HepG2 (cell line): ENCODE data around the gene EDEM3. TPM values are rescaled to one million over a fixed set of nuclear protein-coding genes. Genes with fewer than 3 reads are reported as not detected.
"Not testable (repeated sequence)": the region's sequence is repeated elsewhere in the genome, so short reads cannot be mapped to it uniquely, and the experiment has no call there.

Source experiments
- ATAC-seq: fragments of 200-7000 bp; cut with Tn5 transposase; 3 replicates; pipeline ENCODE4 v1.9.1; 2020; ENCODE audit warnings: mild to moderate bottlenecking, moderate library complexity
- BruUV-seq: library from RNA; stranded (reverse); fragments of 400-500 nt; replicated peaks from 2 replicates; lab custom pipeline; 2021; lab: Mats Ljungman, UMichigan
- CTCF ChIA-PET: fragments of 300-600 bp; formaldehyde crosslinking; extraction: SDS; loops from one replicate; lab custom pipeline; 2021; ENCODE audit warnings: low total read pairs, inconsistent platforms, low intra/inter-chr PET ratio; lab: Yijun Ruan, JAX
- POLR2A ChIA-PET: fragments of 350-600 bp; sonication (Branson Sonifier 250); formaldehyde crosslinking; loops from one replicate; lab custom pipeline; 2020; ENCODE audit warnings: antibody characterized with exemption, inconsistent platforms; lab: Yijun Ruan, JAX
- DNase-seq: peaks from one replicate; pipeline ENCODE4 v3.0.0-alpha.2; 2015; ENCODE audit warnings: low spot score
- FAIRE-seq: peaks from 3 replicates; lab custom pipeline; 2011; peaks lifted over from hg19 to GRCh38; lab: Jason Lieb, UNC
- H2AFZ ChIP-seq: one replicate; pipeline ENCODE4 v1.6.1; 2011; ENCODE audit warnings: low read length, inconsistent platforms
- H3K27ac ChIP-seq: fragments of 300-600 bp; 3 replicates; pipeline ENCODE4 v1.8.0; 2011; ENCODE audit warnings: mixed run types, mild to moderate bottlenecking, mixed read lengths, low read length, inconsistent platforms; ENCODE audit not compliant: insufficient read depth; ENCODE audit errors: extremely low read length
- H3K27me3 ChIP-seq, 2 experiments: fragments of 200-600 bp in 1 of 2; 2 replicates in 1 of 2; 3 replicates in 1 of 2; pipeline versions ENCODE4 v1.6.0 to v1.8.0; 2011; ENCODE audit warnings: low read length in 2 of 2, mild to moderate bottlenecking in 2 of 2, moderate library complexity in 2 of 2, inconsistent platforms in 1 of 2; ENCODE audit not compliant: insufficient read depth in 2 of 2, control insufficient read depth in 1 of 2
- H3K36me3 ChIP-seq, 2 experiments: fragments of 200-600 bp in 1 of 2; replicated peaks in 1 of 2; 2 replicates in 1 of 2; 3 replicates in 1 of 2; pipeline versions ENCODE4 v1.5.1 to v1.8.0; 2011; ENCODE audit warnings: low read length in 2 of 2, inconsistent platforms in 1 of 2; ENCODE audit not compliant: insufficient read depth in 2 of 2, control insufficient read depth in 1 of 2
- H3K4me1 ChIP-seq: 2 replicates; pipeline ENCODE4 v1.5.1; 2012; ENCODE audit warnings: low read length, inconsistent platforms; ENCODE audit not compliant: insufficient read depth
- H3K4me2 ChIP-seq: 2 replicates; pipeline ENCODE4 v1.6.0; 2011; ENCODE audit warnings: low read depth, low read length, inconsistent platforms
- H3K4me3 ChIP-seq, 3 experiments: fragments of 200-600 bp in 1 of 3; sonication (generic), shearing (Covaris generic) in 1 of 3; replicated peaks in 1 of 3; 2 replicates each; pipeline ENCODE4 v1.5.1; 2011 to 2016; ENCODE audit warnings: low read length in 3 of 3, inconsistent platforms in 2 of 3, low read depth in 2 of 3, mild to moderate bottlenecking in 2 of 3, control low read depth in 1 of 3, mixed read lengths in 1 of 3; ENCODE audit not compliant: insufficient read depth in 1 of 3
- H3K79me2 ChIP-seq: one replicate; pipeline ENCODE4 v1.6.1; 2011; ENCODE audit warnings: low read length, inconsistent platforms; ENCODE audit not compliant: insufficient read depth
- H3K9ac ChIP-seq: 2 replicates; pipeline ENCODE4 v1.6.0; 2011; ENCODE audit warnings: mild to moderate bottlenecking, low read depth, low read length, inconsistent platforms; ENCODE audit not compliant: insufficient read depth
- H3K9me3 ChIP-seq: 2 replicates; pipeline ENCODE4 v1.5.1; 2012; ENCODE audit warnings: mild to moderate bottlenecking, low read length
- H4K20me1 ChIP-seq: 2 replicates; pipeline ENCODE4 v1.6.0; 2011; ENCODE audit warnings: inconsistent platforms, mild to moderate bottlenecking, low read length, moderate library complexity; ENCODE audit not compliant: insufficient read depth
- FOXP1 ChIP-seq, 2 experiments: fragments of 450-650 bp in 1 of 2; IDR thresholded peaks; 2 replicates each; pipeline ENCODE4 v1.6.1; 2017 to 2018; ENCODE audit warnings: antibody characterized with exemption in 1 of 2
- GABPA ChIP-seq, 2 experiments: IDR thresholded peaks; 2 replicates each; pipeline ENCODE4 v1.6.1; 2011 to 2016; ENCODE audit warnings: low read depth in 2 of 2, low read length in 1 of 2, missing biosample characterization in 1 of 2, missing genetic modification characterization in 1 of 2
- HNF4A ChIP-seq: sonication (generic); formaldehyde crosslinking; IDR thresholded peaks from 2 replicates; pipeline ENCODE4 v1.4.0; 2020; ENCODE audit warnings: missing genetic modification reagents
- PAXIP1 ChIP-seq: sonication (generic); formaldehyde crosslinking; conservative IDR thresholded peaks from 2 replicates; pipeline ENCODE4 v1.4.0; 2020; ENCODE audit warnings: mild to moderate bottlenecking, missing genetic modification reagents, moderate library complexity
- whole genome bisulfite sequencing: methylation state at CpG from one replicate; pipeline ENCODE4 v1.1.6; 2017; ENCODE audit warnings: low lambda C conversion rate; 5-methylcytosine and 5-hydroxymethylcytosine counted together
- in situ Hi-C: cut with HindIII; loops from 2 replicates; pipeline ENCODE4 v1.10.0; 2017; ENCODE audit warnings: low pct_unique_long_range_greater_than_20kb; ENCODE audit not compliant: extremely low pct_ligation_motif_present
- intact Hi-C: fragments of 100-400 bp; cut with micrococcal nuclease; formaldehyde crosslinking; loops from one replicate; pipeline ENCODE4 v1.10.0; 2022; ENCODE audit not compliant: unreplicated experiment
- polyA plus RNA-seq, 8 experiments: library from polyadenylated mRNA; depleted of rRNA in 3 of 8; stranded (reverse) in 7 of 8; unstranded in 1 of 8; fragments of >200 nt; fragmentation: Illumina TruSeq in 4 of 8; extraction: Trizol in 4 of 8; gene quantifications; 2 replicates each; pipeline versions ENCODE4 v1.2.1 to v1.2.3, GENCODE V29; 2011 to 2016; ENCODE audit warnings: low read depth in 4 of 8, missing spikeins in 1 of 8, mixed read lengths in 1 of 8; ENCODE audit not compliant: insufficient read depth in 1 of 8
- total RNA-seq, 5 experiments: library from RNA; depleted of rRNA; stranded (reverse); fragments of >200 nt; fragmentation: Illumina TruSeq; extraction: Trizol; gene quantifications; 2 replicates each; pipeline ENCODE4 v1.2.3, GENCODE V29; 2016; ENCODE audit warnings: low read depth in 1 of 5
- TF ChIP-seq, protein P1 (sequence below): IDR thresholded peaks from 2 replicates; pipeline ENCODE4 v1.4.0; 2020; ENCODE audit warnings: mild to moderate bottlenecking, missing genetic modification reagents

The EDEM3 gene
- total and polyA plus RNA-seq, 2 of the 13 experiments (the other 11 are each of a cell fraction or from before 2014, with no cell fraction given), result 13.1 to 18.2 TPM

DNA sequence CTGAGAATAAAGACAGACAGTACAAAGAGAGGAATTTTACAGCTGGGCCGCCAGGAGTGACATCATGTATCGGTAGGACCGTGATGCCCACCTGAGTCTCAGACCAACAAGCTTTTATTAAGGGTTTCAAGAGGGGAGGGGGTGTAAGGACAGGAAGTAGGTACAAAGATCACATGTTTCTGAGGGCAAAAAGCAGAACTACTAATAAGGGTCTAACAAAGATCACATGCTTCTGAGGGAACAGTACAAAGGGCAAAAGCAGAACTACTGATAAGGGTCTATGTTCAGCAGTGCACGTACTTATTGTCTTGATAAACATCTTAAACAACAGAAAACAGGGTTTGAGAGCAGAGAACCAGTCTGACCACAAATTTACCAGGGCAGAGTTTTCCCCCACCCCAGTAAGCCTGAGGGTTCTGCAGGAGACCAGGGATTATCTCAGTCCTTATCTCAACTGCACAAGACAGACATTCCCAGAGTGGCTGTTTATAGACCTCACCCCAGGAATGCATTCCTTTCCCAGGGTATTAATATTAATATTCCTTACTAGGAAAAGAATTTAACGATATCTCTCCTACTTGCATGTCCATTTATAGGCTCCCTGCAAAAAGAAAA, 73.9 kb downstream of the EDEM3 start:
- intact Hi-C loops; H3K4me3 ChIP-seq; DNase-seq; H3K79me2 ChIP-seq; ATAC-seq; H3K9me3 ChIP-seq; H3K4me2 ChIP-seq; H2AFZ ChIP-seq; FAIRE-seq; H3K9ac ChIP-seq; H3K27ac ChIP-seq; H3K36me3 ChIP-seq; CTCF ChIA-PET; in situ Hi-C loops; H3K4me1 ChIP-seq; H4K20me1 ChIP-seq; H3K27me3 ChIP-seq; POLR2A ChIA-PET; BruUV-seq; TF ChIP-seq GABPA (IDR thresholded peaks at IDR 0.05; ENCODE audit: low read depth, low read length); FOXP1 (IDR thresholded peaks at IDR 0.05): not testable (repeated sequence)
- 0 out of 2 replicates have a peak, but pooled peaks have one; percentile 21 for TF ChIP-seq GABPA (CRISPR knock-in tag; IDR thresholded peaks at IDR 0.05; ENCODE audit: low read depth)
- TF ChIP-seq HNF4A (CRISPR knock-in tag), result peak; percentile 43; the same call in 1 of the 2 replicates
- TF ChIP-seq, protein P1, sequence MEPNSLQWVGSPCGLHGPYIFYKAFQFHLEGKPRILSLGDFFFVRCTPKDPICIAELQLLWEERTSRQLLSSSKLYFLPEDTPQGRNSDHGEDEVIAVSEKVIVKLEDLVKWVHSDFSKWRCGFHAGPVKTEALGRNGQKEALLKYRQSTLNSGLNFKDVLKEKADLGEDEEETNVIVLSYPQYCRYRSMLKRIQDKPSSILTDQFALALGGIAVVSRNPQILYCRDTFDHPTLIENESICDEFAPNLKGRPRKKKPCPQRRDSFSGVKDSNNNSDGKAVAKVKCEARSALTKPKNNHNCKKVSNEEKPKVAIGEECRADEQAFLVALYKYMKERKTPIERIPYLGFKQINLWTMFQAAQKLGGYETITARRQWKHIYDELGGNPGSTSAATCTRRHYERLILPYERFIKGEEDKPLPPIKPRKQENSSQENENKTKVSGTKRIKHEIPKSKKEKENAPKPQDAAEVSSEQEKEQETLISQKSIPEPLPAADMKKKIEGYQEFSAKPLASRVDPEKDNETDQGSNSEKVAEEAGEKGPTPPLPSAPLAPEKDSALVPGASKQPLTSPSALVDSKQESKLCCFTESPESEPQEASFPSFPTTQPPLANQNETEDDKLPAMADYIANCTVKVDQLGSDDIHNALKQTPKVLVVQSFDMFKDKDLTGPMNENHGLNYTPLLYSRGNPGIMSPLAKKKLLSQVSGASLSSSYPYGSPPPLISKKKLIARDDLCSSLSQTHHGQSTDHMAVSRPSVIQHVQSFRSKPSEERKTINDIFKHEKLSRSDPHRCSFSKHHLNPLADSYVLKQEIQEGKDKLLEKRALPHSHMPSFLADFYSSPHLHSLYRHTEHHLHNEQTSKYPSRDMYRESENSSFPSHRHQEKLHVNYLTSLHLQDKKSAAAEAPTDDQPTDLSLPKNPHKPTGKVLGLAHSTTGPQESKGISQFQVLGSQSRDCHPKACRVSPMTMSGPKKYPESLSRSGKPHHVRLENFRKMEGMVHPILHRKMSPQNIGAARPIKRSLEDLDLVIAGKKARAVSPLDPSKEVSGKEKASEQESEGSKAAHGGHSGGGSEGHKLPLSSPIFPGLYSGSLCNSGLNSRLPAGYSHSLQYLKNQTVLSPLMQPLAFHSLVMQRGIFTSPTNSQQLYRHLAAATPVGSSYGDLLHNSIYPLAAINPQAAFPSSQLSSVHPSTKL (CRISPR knock-in tag), result 0 out of 2 replicates have a peak, but pooled peaks have one; percentile 27
- TF ChIP-seq PAXIP1, result 0 out of 2 replicates have a peak, but pooled peaks have one; percentile 28
- TF ChIP-seq FOXP1 (CRISPR knock-in tag; IDR thresholded peaks at IDR 0.05), result peak; percentile 24; the same call in 1 of the 2 replicates
- WGBS, result 42% methylated on average over 5 of the region's 5 CpGs

- CTCF ChIA-PET, POLR2A ChIA-PET, intact Hi-C loops, H3K27me3 ChIP-seq, H3K9me3 ChIP-seq, H3K9ac ChIP-seq, DNase-seq, H2AFZ ChIP-seq, FAIRE-seq, H3K79me2 ChIP-seq, ATAC-seq, H3K36me3 ChIP-seq, in situ Hi-C loops, H3K4me2 ChIP-seq, H3K4me3 ChIP-seq, H3K4me1 ChIP-seq, BruUV-seq, H4K20me1 ChIP-seq, H3K27ac ChIP-seq: not testable (repeated sequence)
- WGBS, result 5% methylated on average over 3 of the region's 3 CpGs
Measured at GRCh38 chr1:184679472-184679871, 75.2 kb downstream of the EDEM3 start.
